ENCODE results near the gene TGFBR3.

TGFBR3 gene

DNA sequence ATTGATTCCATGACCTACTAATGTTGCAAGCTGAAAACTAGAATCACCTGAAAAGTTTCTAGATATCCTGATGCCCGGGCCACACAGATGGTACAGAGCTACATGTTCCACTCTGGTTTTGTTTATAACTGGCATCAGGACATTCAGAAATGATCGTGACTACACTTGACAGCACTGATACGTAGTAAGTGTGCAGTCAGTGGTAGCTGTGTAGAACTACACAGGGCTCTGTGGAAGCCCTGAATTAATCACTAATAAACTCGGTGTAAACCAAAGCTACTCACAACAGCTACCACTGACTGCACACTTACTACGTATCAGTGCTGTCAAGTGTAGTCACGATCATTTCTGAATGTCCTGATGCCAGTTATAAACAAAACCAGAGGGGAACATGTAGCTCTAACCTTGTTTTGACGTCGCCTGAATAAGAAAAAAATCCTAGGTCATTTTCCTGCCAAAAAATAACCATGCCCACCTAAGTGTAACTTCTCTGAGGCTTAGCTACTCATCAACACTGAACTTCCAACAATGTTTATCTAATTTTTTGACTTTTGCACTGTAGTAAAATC, 149.7 kb downstream of the TGFBR3 start:
- H3K27me3 ChIP-seq (ENCODE audit: low read length): no peaks in the 10 kb centered on the region
- H4K20me1 ChIP-seq (ENCODE audit: low read depth, low read length): no peaks in the 10 kb centered on the region
- H2AFZ ChIP-seq (ENCODE audit: low read depth, low read length, severe bottlenecking): no peak overlapping the region
- no peak overlapping the region for H3K4me2 ChIP-seq (ENCODE audit: low read depth, low read length, poor library complexity, severe bottlenecking)
- H3K79me2 ChIP-seq (ENCODE audit: insufficient read depth, low read length): no peaks in the 10 kb centered on the region
- H3K9ac ChIP-seq (ENCODE audit: low read length): no peak overlapping the region
- no peak overlapping the region for H3K4me3 ChIP-seq (ENCODE audit: insufficient read depth, low read length, poor library complexity, severe bottlenecking)
- H3K9me3 ChIP-seq (ENCODE audit: insufficient read depth, low read length): no peaks in the 10 kb centered on the region
- H3K9me2 ChIP-seq (replicated peaks; ENCODE audit: insufficient read depth, low read length): no peaks in the 10 kb centered on the region
- no peaks in the 10 kb centered on the region for H3F3A ChIP-seq (ENCODE audit: insufficient read depth)
- TF ChIP-seq, protein P1, sequence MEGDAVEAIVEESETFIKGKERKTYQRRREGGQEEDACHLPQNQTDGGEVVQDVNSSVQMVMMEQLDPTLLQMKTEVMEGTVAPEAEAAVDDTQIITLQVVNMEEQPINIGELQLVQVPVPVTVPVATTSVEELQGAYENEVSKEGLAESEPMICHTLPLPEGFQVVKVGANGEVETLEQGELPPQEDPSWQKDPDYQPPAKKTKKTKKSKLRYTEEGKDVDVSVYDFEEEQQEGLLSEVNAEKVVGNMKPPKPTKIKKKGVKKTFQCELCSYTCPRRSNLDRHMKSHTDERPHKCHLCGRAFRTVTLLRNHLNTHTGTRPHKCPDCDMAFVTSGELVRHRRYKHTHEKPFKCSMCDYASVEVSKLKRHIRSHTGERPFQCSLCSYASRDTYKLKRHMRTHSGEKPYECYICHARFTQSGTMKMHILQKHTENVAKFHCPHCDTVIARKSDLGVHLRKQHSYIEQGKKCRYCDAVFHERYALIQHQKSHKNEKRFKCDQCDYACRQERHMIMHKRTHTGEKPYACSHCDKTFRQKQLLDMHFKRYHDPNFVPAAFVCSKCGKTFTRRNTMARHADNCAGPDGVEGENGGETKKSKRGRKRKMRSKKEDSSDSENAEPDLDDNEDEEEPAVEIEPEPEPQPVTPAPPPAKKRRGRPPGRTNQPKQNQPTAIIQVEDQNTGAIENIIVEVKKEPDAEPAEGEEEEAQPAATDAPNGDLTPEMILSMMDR (IDR thresholded peaks at IDR 0.05; ENCODE audit: insufficient read depth, low read length, poor library complexity, severe bottlenecking): no peak
- TF ChIP-seq EZH2phosphoT487 (conservative IDR thresholded peaks at IDR 0.05; ENCODE audit: low read length): no peak
- H3K36me3 ChIP-seq (ENCODE audit: low read length): no peaks in the 10 kb centered on the region
- H3K27ac ChIP-seq (ENCODE audit: low read depth, low read length): no peak overlapping the region

DNA sequence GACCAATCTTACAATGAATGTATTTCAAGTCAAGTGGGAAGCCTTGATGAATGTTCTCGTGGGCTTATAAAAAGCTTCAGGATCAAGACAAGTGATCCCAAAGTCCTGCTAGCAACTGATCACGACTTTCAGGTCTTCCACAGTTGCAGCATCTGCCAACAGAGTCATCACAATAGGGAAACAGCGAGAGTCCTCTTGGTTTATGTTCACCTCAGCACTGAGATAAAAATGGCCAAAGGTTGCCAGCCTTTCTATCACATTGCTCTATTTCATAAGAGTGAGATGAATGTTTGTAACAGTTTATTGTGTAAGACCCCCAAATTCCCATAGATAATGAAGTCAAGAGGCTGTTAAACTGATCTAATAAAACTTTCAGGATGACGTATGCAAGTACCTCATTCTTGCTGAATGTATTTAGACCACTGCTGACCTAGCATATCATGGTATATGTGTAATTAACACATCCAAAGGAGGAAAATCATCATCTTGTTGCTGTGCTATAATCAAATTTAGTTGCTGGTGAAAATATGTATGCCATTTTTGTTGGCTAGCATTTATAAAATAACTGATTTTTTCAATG, 150.6 kb downstream of the TGFBR3 start:
- H3K79me2 ChIP-seq (ENCODE audit: insufficient read depth, low read length): no peaks in the 10 kb centered on the region
- no peak overlapping the region for H3K4me3 ChIP-seq (ENCODE audit: insufficient read depth, low read length, poor library complexity, severe bottlenecking)
- H3K4me2 ChIP-seq (ENCODE audit: low read depth, low read length, poor library complexity, severe bottlenecking): no peak overlapping the region
- H3K27ac ChIP-seq (ENCODE audit: low read depth, low read length): no peak overlapping the region
- no peak for TF ChIP-seq EZH2phosphoT487 (conservative IDR thresholded peaks at IDR 0.05; ENCODE audit: low read length)
- TF ChIP-seq, protein P1 (IDR thresholded peaks at IDR 0.05; ENCODE audit: insufficient read depth, low read length, poor library complexity, severe bottlenecking): no peak
- no peaks in the 10 kb centered on the region for H3K9me3 ChIP-seq (ENCODE audit: insufficient read depth, low read length)
- H3F3A ChIP-seq (ENCODE audit: insufficient read depth): no peaks in the 10 kb centered on the region
- no peaks in the 10 kb centered on the region for H3K36me3 ChIP-seq (ENCODE audit: low read length)
- no peak overlapping the region for H3K9ac ChIP-seq (ENCODE audit: low read length)
- no peak overlapping the region for H2AFZ ChIP-seq (ENCODE audit: low read depth, low read length, severe bottlenecking)
- H3K9me2 ChIP-seq (replicated peaks; ENCODE audit: insufficient read depth, low read length): no peaks in the 10 kb centered on the region
- no peaks in the 10 kb centered on the region for H4K20me1 ChIP-seq (ENCODE audit: low read depth, low read length)
- H3K27me3 ChIP-seq (ENCODE audit: low read length): no peaks in the 10 kb centered on the region

GRCh38 chr1:91734761-91735160, 151.2 kb downstream of the TGFBR3 start:
- H3F3A ChIP-seq (ENCODE audit: insufficient read depth): no peaks in the 10 kb centered on the region
- H3K9ac ChIP-seq (ENCODE audit: low read length): no peak overlapping the region
- H3K9me3 ChIP-seq (ENCODE audit: insufficient read depth, low read length): no peaks in the 10 kb centered on the region
- H3K4me3 ChIP-seq (ENCODE audit: insufficient read depth, low read length, poor library complexity, severe bottlenecking): no peak overlapping the region
- H2AFZ ChIP-seq (ENCODE audit: low read depth, low read length, severe bottlenecking): no peak overlapping the region
- H3K79me2 ChIP-seq (ENCODE audit: insufficient read depth, low read length): no peaks in the 10 kb centered on the region
- no peaks in the 10 kb centered on the region for H3K27me3 ChIP-seq (ENCODE audit: low read length)
- no peak overlapping the region for H3K4me2 ChIP-seq (ENCODE audit: low read depth, low read length, poor library complexity, severe bottlenecking)
- H4K20me1 ChIP-seq (ENCODE audit: low read depth, low read length): no peaks in the 10 kb centered on the region
- H3K27ac ChIP-seq (ENCODE audit: low read depth, low read length): no peak overlapping the region
- H3K9me2 ChIP-seq (replicated peaks; ENCODE audit: insufficient read depth, low read length): no peaks in the 10 kb centered on the region
- TF ChIP-seq, protein P1 (IDR thresholded peaks at IDR 0.05; ENCODE audit: insufficient read depth, low read length, poor library complexity, severe bottlenecking): no peak
- TF ChIP-seq EZH2phosphoT487 (conservative IDR thresholded peaks at IDR 0.05; ENCODE audit: low read length): no peak
- no peaks in the 10 kb centered on the region for H3K36me3 ChIP-seq (ENCODE audit: low read length)
